ENCODE results near the gene RAB13.

DNA sequence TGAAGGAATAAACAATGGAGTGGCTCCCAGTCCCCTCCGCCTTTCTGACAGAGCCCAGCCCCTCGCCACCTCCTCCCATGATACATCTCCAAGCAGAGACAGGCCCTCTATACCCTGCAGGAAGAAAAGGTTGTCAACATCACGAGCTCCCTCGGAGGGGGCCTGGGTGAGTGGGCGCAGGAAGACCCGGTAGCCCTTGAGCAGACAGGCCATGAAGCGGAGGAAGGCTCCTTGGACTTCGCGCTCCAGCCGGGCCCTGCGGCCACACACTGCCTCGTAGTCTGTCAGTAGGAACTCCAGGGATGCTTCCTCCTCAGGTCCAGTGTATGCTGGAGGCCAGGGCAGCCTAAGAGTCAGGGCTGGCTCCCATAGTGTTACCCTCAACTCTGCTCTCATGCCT lies 46.7 kb downstream of the RAB13 start:
- TF ChIP-seq, protein P1, sequence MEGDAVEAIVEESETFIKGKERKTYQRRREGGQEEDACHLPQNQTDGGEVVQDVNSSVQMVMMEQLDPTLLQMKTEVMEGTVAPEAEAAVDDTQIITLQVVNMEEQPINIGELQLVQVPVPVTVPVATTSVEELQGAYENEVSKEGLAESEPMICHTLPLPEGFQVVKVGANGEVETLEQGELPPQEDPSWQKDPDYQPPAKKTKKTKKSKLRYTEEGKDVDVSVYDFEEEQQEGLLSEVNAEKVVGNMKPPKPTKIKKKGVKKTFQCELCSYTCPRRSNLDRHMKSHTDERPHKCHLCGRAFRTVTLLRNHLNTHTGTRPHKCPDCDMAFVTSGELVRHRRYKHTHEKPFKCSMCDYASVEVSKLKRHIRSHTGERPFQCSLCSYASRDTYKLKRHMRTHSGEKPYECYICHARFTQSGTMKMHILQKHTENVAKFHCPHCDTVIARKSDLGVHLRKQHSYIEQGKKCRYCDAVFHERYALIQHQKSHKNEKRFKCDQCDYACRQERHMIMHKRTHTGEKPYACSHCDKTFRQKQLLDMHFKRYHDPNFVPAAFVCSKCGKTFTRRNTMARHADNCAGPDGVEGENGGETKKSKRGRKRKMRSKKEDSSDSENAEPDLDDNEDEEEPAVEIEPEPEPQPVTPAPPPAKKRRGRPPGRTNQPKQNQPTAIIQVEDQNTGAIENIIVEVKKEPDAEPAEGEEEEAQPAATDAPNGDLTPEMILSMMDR (conservative IDR thresholded peaks at IDR 0.05) = no peak
- no peak for TF ChIP-seq EZH2 (IDR thresholded peaks at IDR 0.05; ENCODE audit: low read depth)
